Neural cell (in vitro differentiated cells): Measurements from ENCODE around the gene OAT.

Experiments used
- CTCF ChIP-seq: fragments of 450-650 bp; IDR thresholded peaks from 2 replicates; pipeline ENCODE4 v1.5.1; 2014; ENCODE audit warnings: antibody characterized with exemption, mild to moderate bottlenecking, moderate library complexity; ENCODE audit not compliant: poor library complexity, severe bottlenecking
- EP300 ChIP-seq: fragments of 450-650 bp; conservative IDR thresholded peaks from 2 replicates; pipeline ENCODE4 v1.6.1; 2014; ENCODE audit warnings: antibody characterized with exemption, mild to moderate bottlenecking, moderate library complexity; ENCODE audit not compliant: poor library complexity, severe bottlenecking
- MXI1 ChIP-seq: fragments of 450-650 bp; conservative IDR thresholded peaks from 2 replicates; pipeline ENCODE4 v1.6.1; 2014; ENCODE audit warnings: antibody characterized with exemption, mild to moderate bottlenecking; ENCODE audit not compliant: poor library complexity, severe bottlenecking
- POLR2AphosphoS5 ChIP-seq: IDR thresholded peaks from 2 replicates; pipeline ENCODE4 v1.6.1; 2012

- no peak for TF ChIP-seq CTCF
- no peak for TF ChIP-seq POLR2AphosphoS5
- TF ChIP-seq MXI1 = no peak
- no peak for TF ChIP-seq EP300
Observed at GRCh38 chr10:124416733-124417132, 2.0 kb downstream of the OAT start.
